Esophagus squamous epithelium (tissue), 4 donors: ENCODE results near the gene PRDM11.

ENCODE experiments used
- CTCF ChIP-seq, 6 experiments: fragments of 450-650 bp in 4 of 6; fragments of 200-600 bp in 2 of 6; sonication (generic) in 2 of 6; IDR thresholded peaks; one replicate each; pipeline ENCODE4 v1.5.1; 2016 to 2019; ENCODE audit warnings: antibody characterized with exemption in 6 of 6, mild to moderate bottlenecking in 4 of 6, moderate library complexity in 4 of 6
- POLR2A ChIP-seq, 4 donors: fragments of 450-650 bp; IDR thresholded peaks; one replicate each; pipeline ENCODE4 v1.6.1; 2017; ENCODE audit warnings: antibody characterized with exemption in 4 of 4, mild to moderate bottlenecking in 4 of 4, moderate library complexity in 3 of 4

GRCh38 chr11:45154276-45154675 lies 7.8 kb downstream of the PRDM11 start:
- no peak for TF ChIP-seq CTCF (IDR thresholded peaks at IDR 0.05)
- no peak for TF ChIP-seq POLR2A (IDR thresholded peaks at IDR 0.05)
